B cell (primary cell): ENCODE data around the gene JPH2.

ENCODE experiments used
- CTCF ChIP-seq: fragments of 200-600 bp; IDR thresholded peaks from one replicate; pipeline ENCODE4 v1.8.0; 2022; ENCODE audit warnings: antibody characterized with exemption, mild to moderate bottlenecking
- EZH2 ChIP-seq: IDR thresholded peaks from 2 replicates; pipeline ENCODE4 v1.6.1; 2012; ENCODE audit warnings: borderline replicate concordance, low read depth, mild to moderate bottlenecking, moderate library complexity, low read length; ENCODE audit not compliant: insufficient read depth, poor library complexity, severe bottlenecking

GRCh38 chr20:44198872-44199271, 11.9 kb upstream of the JPH2 start:
- TF ChIP-seq CTCF (no peak), EZH2 (no peak)
